Ovary (tissue), 9 donors: ENCODE data around the gene EVC2. TPM values are rescaled to one million over a fixed set of nuclear protein-coding genes. Genes with fewer than 3 reads are reported as not detected.

Source experiments
- DNase-seq, 5 donors: peaks; one replicate each; pipeline ENCODE4 v3.0.0-alpha.2; 2019 to 2020
- H3K27ac ChIP-seq, 2 donors: fragments of 200-600 bp; one replicate each; pipeline versions ENCODE4 v1.5.1 to v1.8.0; 2019 to 2022
- H3K27me3 ChIP-seq: fragments of 200-600 bp; one replicate; pipeline ENCODE4 v1.8.0; 2022
- H3K36me3 ChIP-seq: fragments of 200-600 bp; sonication (generic); one replicate; pipeline ENCODE4 v1.5.1; 2019
- H3K4me1 ChIP-seq: one replicate; pipeline ENCODE4 v1.8.1; 2013; ENCODE audit warnings: mild to moderate bottlenecking, moderate library complexity; ENCODE audit not compliant: insufficient read depth
- H3K4me3 ChIP-seq: fragments of 200-600 bp; sonication (generic); one replicate; pipeline ENCODE4 v1.5.1; 2017
- H3K9me3 ChIP-seq, 2 donors: fragments of 200-600 bp in 1 of 2; sonication (generic) in 1 of 2; one replicate each; pipeline versions ENCODE4 v1.5.1 to v1.8.1; 2013 to 2019; ENCODE audit warnings: mild to moderate bottlenecking in 1 of 2, moderate library complexity in 1 of 2
- CTCF ChIP-seq, 3 donors: fragments of 450-650 bp in 2 of 3; fragments of 200-600 bp in 1 of 3; IDR thresholded peaks; one replicate each; pipeline versions ENCODE4 v1.5.1 to v1.8.0; 2016 to 2022; ENCODE audit warnings: antibody characterized with exemption in 3 of 3, mild to moderate bottlenecking in 1 of 3
- EP300 ChIP-seq: sonication (generic); formaldehyde crosslinking; IDR thresholded peaks from one replicate; pipeline ENCODE4 v1.6.1; 2017; ENCODE audit warnings: antibody characterized with exemption
- POLR2A ChIP-seq: fragments of 450-650 bp; IDR thresholded peaks from one replicate; pipeline ENCODE4 v1.6.1; 2017; ENCODE audit warnings: antibody characterized with exemption, mild to moderate bottlenecking, moderate library complexity
- WGBS, 3 donors: extraction: QIAGEN DNeasy Blood & Tissue Kit in 1 of 3; methylation state at CpG; one replicate each; pipeline versions ENCODE4 v1.1.5 to v1.1.7; 2013 to 2017; 5-methylcytosine and 5-hydroxymethylcytosine counted together
- intact Hi-C, 4 donors: fragments of 100-400 bp; cut with DNase I; formaldehyde crosslinking; loops; one replicate each; pipeline versions ENCODE4 v1.11.0 to v1.15.1; 2022 to 2023
- polyA plus RNA-seq, 2 donors: library from polyadenylated mRNA; stranded (reverse); fragments of 200-250 nt in 1 of 2; fragments of 350-450 nt in 1 of 2; fragmentation: Illumina TruSeq in 1 of 2; extraction: RNeasy Lipid Tissue Mini Kit (QIAGEN cat#74804) in 1 of 2; gene quantifications; one replicate each; pipeline ENCODE4 v1.2.3, GENCODE V29; 2013 to 2014
- total RNA-seq, 7 donors: library from RNA; depleted of rRNA in 2 of 7; stranded (reverse); fragments of >200 nt in 2 of 7; fragmentation: NEBNext Ultra II Directional in 3 of 7; extraction: Animal tissue kit (Norgen Biotek cat#: 25700) in 3 of 7; gene quantifications; one replicate each; pipeline versions ENCODE4 v1.1.0 to v1.2.4, GENCODE V29; 2016 to 2023
- donor health status: DM: no; HTN: no; CAD: no; lungs with moderate emphysema.
- donor health status: DM: no; HTN: no; CAD: no.
- donor health status: Bipolar disorder and iron deficiency.
- donor health status: DM: yes; HTN: yes; CAD: no.
- donor health status: DM: no; HTN: no; CAD: no.
- donor health status: DM: yes; HTN: yes; CAD: no.

Gene EVC2
- total and polyA plus RNA-seq, 9 donors, result 8.1 to 19.4 (median 14.0) TPM

- DNase-seq, result no peak
- H3K4me1 ChIP-seq, result no peaks in the 10 kb centered on the region
- H3K9me3 ChIP-seq, result no peaks in the 10 kb centered on the region
- TF ChIP-seq POLR2A (no peak), CTCF (IDR thresholded peaks at IDR 0.05) (no peak), EP300 (no peak)
- intact Hi-C loops, result no loop called here
- no peak overlapping the region for H3K4me3 ChIP-seq
- WGBS, 3 donors, result 88 to 93% (median 91%) methylated on average over 4 of the region's 4 CpGs
- no peak overlapping the region for H3K27ac ChIP-seq
- no peaks in the 10 kb centered on the region for H3K27me3 ChIP-seq
- no peaks in the 10 kb centered on the region for H3K36me3 ChIP-seq
These were observed 70.0 kb downstream of the EVC2 start for GRCh38 chr4:5638316-5638715.

GRCh38 chr4:5636766-5637670 is 71.3 kb downstream of the EVC2 start:
- Histone ChIP-seq H3K4me1 (no peaks in the 10 kb centered on the region), H3K9me3 (no peaks in the 10 kb centered on the region), H3K36me3 (no peaks in the 10 kb centered on the region), H3K27ac (no peak overlapping the region), H3K4me3 (no peak overlapping the region), H3K27me3 (no peaks in the 10 kb centered on the region)
- 78 to 87% (median 81%) methylated on average over 13 of the region's 13 CpGs for WGBS, 3 donors
- no peak for DNase-seq
- TF ChIP-seq EP300 (no peak), CTCF (IDR thresholded peaks at IDR 0.05) (no peak), POLR2A (no peak)
- intact Hi-C loops, result no loop called here

GRCh38 chr4:5635826-5636195 is 72.5 kb downstream of the EVC2 start:
- TF ChIP-seq CTCF (IDR thresholded peaks at IDR 0.05), result no peak
- TF ChIP-seq POLR2A, result no peak
- no peak for TF ChIP-seq EP300
- DNase-seq, result no peak
- WGBS, 3 donors, result 86 to 88% (median 87%) methylated on average over 7 of the region's 7 CpGs
- peaks cover 2% of the 10 kb centered on the region for H3K4me1 ChIP-seq
- no peak overlapping the region for H3K27ac ChIP-seq
- intact Hi-C loops, result no loop called here
- H3K36me3 ChIP-seq, result no peaks in the 10 kb centered on the region
- H3K4me3 ChIP-seq, result no peak overlapping the region
- H3K9me3 ChIP-seq, result no peaks in the 10 kb centered on the region
- H3K27me3 ChIP-seq, result no peaks in the 10 kb centered on the region

GRCh38 chr4:5632571-5632970 is 75.8 kb downstream of the EVC2 start:
- Histone ChIP-seq H3K4me3 (no peak overlapping the region), H3K4me1 (peaks cover 2% of the 10 kb centered on the region), H3K27me3 (no peaks in the 10 kb centered on the region), H3K27ac (no peak overlapping the region), H3K36me3 (no peaks in the 10 kb centered on the region), H3K9me3 (no peaks in the 10 kb centered on the region)
- 87 to 91% (median 89%) methylated on average over 2 of the region's 2 CpGs for WGBS, 3 donors
- intact Hi-C loops, result no loop called here
- DNase-seq, result no peak
- TF ChIP-seq POLR2A (no peak), EP300 (no peak), CTCF (IDR thresholded peaks at IDR 0.05) (no peak)
